Prostate gland (tissue), 2 donors: ENCODE results near the gene KRT76.

Source experiments
- POLR2A ChIP-seq: fragments of 450-650 bp; IDR thresholded peaks from one replicate; pipeline ENCODE4 v1.6.1; 2016; ENCODE audit warnings: antibody characterized with exemption, mild to moderate bottlenecking
- POLR2AphosphoS5 ChIP-seq: sonication (generic); formaldehyde crosslinking; IDR thresholded peaks from one replicate; pipeline ENCODE4 v1.6.1; 2017; ENCODE audit warnings: antibody characterized with exemption
- TF ChIP-seq, protein P1 (sequence below), 4 experiments: fragments of 200-600 bp in 2 of 4; fragments of 450-650 bp in 2 of 4; sonication (generic) in 2 of 4; IDR thresholded peaks; 1 replicate in 3 of 4; 2 replicates in 1 of 4; pipeline ENCODE4 v1.5.1; 2016 to 2019; ENCODE audit warnings: antibody characterized with exemption in 4 of 4, mild to moderate bottlenecking in 2 of 4, moderate library complexity in 2 of 4

DNA sequence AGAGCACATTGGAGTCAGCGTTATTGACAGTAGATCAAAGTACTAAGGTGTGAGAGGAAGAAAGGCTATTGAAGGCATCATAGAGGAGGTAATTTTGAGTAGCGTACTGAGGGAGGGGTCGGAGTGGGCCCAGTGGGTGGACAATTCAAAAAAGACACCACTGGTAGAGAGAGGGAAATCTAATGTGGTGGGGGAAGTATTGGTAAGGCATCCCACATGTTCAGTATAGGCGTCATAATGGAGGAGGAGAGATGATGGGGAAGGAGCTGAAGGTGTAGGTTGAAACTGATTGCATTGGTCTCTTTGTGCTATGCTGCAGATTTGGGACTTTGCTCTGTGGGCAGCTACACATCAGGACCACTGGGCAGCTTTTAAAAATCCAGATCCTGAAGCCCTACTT lies 50.1 kb downstream of the KRT76 start:
- TF ChIP-seq, protein P1, sequence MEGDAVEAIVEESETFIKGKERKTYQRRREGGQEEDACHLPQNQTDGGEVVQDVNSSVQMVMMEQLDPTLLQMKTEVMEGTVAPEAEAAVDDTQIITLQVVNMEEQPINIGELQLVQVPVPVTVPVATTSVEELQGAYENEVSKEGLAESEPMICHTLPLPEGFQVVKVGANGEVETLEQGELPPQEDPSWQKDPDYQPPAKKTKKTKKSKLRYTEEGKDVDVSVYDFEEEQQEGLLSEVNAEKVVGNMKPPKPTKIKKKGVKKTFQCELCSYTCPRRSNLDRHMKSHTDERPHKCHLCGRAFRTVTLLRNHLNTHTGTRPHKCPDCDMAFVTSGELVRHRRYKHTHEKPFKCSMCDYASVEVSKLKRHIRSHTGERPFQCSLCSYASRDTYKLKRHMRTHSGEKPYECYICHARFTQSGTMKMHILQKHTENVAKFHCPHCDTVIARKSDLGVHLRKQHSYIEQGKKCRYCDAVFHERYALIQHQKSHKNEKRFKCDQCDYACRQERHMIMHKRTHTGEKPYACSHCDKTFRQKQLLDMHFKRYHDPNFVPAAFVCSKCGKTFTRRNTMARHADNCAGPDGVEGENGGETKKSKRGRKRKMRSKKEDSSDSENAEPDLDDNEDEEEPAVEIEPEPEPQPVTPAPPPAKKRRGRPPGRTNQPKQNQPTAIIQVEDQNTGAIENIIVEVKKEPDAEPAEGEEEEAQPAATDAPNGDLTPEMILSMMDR (IDR thresholded peaks at IDR 0.05): no peak
- TF ChIP-seq POLR2A (no peak), POLR2AphosphoS5 (no peak)
